ENCODE measurements around the gene KCNK4.
"Not testable (repeated sequence)": the region's sequence is repeated elsewhere in the genome, so short reads cannot be mapped to it uniquely, and the experiment has no call there.

Gene KCNK4

DNA sequence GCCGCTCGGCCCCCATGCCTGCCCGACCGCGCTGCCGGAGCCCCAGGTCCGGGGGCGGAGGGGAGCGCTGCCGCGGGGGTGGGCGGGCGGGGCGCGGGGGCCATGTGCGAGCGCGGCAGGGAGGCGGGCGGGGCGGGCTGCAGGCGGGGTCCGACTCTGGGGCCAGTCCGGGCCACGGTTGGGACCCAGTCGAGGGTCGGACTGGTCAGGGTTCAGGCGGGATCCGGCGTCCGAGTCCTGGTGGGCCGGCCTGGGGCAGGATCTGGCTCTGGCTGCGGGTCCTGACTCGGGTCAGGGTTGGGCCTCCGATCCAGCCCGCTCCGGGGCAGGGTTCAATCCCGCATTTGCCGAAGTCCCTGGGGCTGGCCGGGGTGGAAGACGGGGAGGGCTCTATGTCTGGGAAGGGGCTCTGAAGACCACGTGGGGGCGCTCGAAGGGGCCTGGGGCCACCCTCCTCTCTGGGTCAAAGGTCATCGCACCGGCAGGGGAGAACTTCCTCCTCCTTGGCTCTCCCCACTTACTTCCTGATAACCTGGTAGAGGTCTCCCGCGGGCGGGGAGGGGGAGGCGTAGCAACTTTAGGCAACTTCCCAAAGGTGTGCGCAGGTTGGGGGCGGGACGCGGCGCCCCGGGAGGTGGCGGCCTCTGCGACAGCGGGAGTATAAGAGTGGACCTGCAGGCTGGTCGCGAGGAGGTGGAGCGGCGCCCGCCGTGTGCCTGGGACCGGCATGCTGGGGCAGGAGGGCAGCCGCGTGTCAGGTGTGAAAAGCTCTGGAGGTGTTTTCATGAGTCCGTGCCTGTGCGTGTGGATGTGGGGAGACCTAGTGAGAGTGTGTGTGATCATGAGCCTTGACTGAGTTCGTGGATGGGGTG, 14.8 kb downstream of the KCNK4 start:
- Histone ChIP-seq H3K27me3 (ENCODE audit: control insufficient read depth, low read length) (peaks cover under 1% of the 10 kb centered on the region), H3K79me2 (ENCODE audit: control insufficient read depth, low read length) (peaks cover 47% of the 10 kb centered on the region), H3K9me2 (replicated peaks; ENCODE audit: control insufficient read depth, low read length) (no peaks in the 10 kb centered on the region), H3F3A (ENCODE audit: control insufficient read depth, insufficient read depth) (no peaks in the 10 kb centered on the region; the same call in 1 of the 2 replicates), H3K4me3 (ENCODE audit: low read length) (peak overlapping the region; percentile 99), H3K4me2 (ENCODE audit: low read length) (peak overlapping the region; percentile 87), H3K9me3 (ENCODE audit: control insufficient read depth, insufficient read depth, low read length) (no peaks in the 10 kb centered on the region), H4K20me1 (ENCODE audit: control insufficient read depth, insufficient read depth, low read depth, low read length) (no peaks in the 10 kb centered on the region), H3K4me1 (ENCODE audit: control insufficient read depth, low read length) (peaks cover 29% of the 10 kb centered on the region), H3K27ac (ENCODE audit: low read depth, low read length) (peak overlapping the region; percentile 63), H3K36me3 (ENCODE audit: control insufficient read depth, low read length) (peaks cover 36% of the 10 kb centered on the region)
- TF ChIP-seq, protein P1, sequence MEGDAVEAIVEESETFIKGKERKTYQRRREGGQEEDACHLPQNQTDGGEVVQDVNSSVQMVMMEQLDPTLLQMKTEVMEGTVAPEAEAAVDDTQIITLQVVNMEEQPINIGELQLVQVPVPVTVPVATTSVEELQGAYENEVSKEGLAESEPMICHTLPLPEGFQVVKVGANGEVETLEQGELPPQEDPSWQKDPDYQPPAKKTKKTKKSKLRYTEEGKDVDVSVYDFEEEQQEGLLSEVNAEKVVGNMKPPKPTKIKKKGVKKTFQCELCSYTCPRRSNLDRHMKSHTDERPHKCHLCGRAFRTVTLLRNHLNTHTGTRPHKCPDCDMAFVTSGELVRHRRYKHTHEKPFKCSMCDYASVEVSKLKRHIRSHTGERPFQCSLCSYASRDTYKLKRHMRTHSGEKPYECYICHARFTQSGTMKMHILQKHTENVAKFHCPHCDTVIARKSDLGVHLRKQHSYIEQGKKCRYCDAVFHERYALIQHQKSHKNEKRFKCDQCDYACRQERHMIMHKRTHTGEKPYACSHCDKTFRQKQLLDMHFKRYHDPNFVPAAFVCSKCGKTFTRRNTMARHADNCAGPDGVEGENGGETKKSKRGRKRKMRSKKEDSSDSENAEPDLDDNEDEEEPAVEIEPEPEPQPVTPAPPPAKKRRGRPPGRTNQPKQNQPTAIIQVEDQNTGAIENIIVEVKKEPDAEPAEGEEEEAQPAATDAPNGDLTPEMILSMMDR (IDR thresholded peaks at IDR 0.05; ENCODE audit: low read depth, low read length, poor library complexity, severe bottlenecking): peak; percentile 71
- TF ChIP-seq EZH2phosphoT487 (IDR thresholded peaks at IDR 0.05; ENCODE audit: borderline replicate concordance, low read length): no peak

DNA sequence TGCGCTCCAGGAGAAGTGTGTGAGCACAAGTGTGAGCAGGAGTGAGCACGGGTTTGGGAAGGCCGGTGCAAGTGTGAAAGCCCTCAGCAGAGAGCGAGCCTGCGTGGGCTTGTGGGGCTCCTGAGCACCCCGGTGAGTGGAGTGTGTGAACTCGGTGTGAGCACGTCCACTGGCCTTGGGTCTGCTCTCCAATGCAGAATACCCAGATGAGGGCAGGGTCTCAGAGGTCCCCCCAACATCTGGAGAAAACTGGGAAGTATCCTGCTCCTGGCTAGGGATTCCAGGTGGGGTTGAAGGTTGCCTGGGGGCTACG, 15.4 kb downstream of the KCNK4 start:
- peaks cover 38% of the 10 kb centered on the region for H3K36me3 ChIP-seq (ENCODE audit: control insufficient read depth, low read length)
- no peaks in the 10 kb centered on the region for H3K9me3 ChIP-seq (ENCODE audit: control insufficient read depth, insufficient read depth, low read length)
- no peaks in the 10 kb centered on the region; the same call in 1 of the 2 replicates for H3F3A ChIP-seq (ENCODE audit: control insufficient read depth, insufficient read depth)
- no peak for TF ChIP-seq EZH2phosphoT487 (IDR thresholded peaks at IDR 0.05; ENCODE audit: borderline replicate concordance, low read length)
- TF ChIP-seq, protein P1 (IDR thresholded peaks at IDR 0.05; ENCODE audit: low read depth, low read length, poor library complexity, severe bottlenecking): no peak
- H3K9me2 ChIP-seq (replicated peaks; ENCODE audit: control insufficient read depth, low read length): no peaks in the 10 kb centered on the region
- peak overlapping the region; percentile 99 for H3K4me3 ChIP-seq (ENCODE audit: low read length)
- peak overlapping the region; percentile 87 for H3K4me2 ChIP-seq (ENCODE audit: low read length)
- peak overlapping the region; percentile 63 for H3K27ac ChIP-seq (ENCODE audit: low read depth, low read length)
- no peaks in the 10 kb centered on the region for H4K20me1 ChIP-seq (ENCODE audit: control insufficient read depth, insufficient read depth, low read depth, low read length)
- H3K27me3 ChIP-seq (ENCODE audit: control insufficient read depth, low read length): no peaks in the 10 kb centered on the region
- peaks cover 26% of the 10 kb centered on the region for H3K4me1 ChIP-seq (ENCODE audit: control insufficient read depth, low read length)
- peaks cover 52% of the 10 kb centered on the region for H3K79me2 ChIP-seq (ENCODE audit: control insufficient read depth, low read length)

DNA sequence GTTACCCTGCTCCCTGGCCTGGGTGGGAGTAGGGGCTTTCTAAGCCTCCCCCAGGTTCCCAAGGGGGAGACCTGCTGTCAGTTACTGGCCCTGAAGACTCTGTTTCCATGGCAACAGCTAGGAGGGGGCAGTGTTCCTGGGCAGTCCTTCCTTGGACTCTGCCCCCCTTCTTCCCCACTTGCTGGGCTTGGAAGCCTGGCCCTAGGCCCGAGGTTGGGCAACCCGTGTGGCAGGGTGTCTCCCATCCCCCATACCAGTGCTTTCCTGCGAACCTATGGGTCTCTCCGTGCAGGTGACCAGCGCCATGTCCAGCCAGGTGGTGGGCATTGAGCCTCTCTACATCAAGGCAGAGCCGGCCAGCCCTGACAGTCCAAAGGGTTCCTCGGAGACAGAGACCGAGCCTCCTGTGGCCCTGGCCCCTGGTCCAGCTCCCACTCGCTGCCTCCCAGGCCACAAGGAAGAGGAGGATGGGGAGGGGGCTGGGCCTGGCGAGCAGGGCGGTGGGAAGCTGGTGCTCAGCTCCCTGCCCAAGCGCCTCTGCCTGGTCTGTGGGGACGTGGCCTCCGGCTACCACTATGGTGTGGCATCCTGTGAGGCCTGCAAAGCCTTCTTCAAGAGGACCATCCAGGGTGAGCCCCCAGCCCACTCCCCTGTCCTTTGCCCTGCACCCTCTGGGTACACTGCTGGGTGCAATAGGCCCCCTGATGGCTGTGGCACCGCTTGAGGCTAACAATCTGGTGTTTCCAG, 15.9 kb downstream of the KCNK4 start:
- H3K4me2 ChIP-seq (ENCODE audit: low read length): peak overlapping the region; percentile 87
- H4K20me1 ChIP-seq (ENCODE audit: control insufficient read depth, insufficient read depth, low read depth, low read length): no peaks in the 10 kb centered on the region
- H3K36me3 ChIP-seq (ENCODE audit: control insufficient read depth, low read length): peaks cover 38% of the 10 kb centered on the region
- H3K4me1 ChIP-seq (ENCODE audit: control insufficient read depth, low read length): peaks cover 26% of the 10 kb centered on the region
- H3K9me2 ChIP-seq (replicated peaks; ENCODE audit: control insufficient read depth, low read length): no peaks in the 10 kb centered on the region
- H3K79me2 ChIP-seq (ENCODE audit: control insufficient read depth, low read length): peaks cover 52% of the 10 kb centered on the region
- no peak for TF ChIP-seq EZH2phosphoT487 (IDR thresholded peaks at IDR 0.05; ENCODE audit: borderline replicate concordance, low read length)
- TF ChIP-seq, protein P1 (IDR thresholded peaks at IDR 0.05; ENCODE audit: low read depth, low read length, poor library complexity, severe bottlenecking): no peak
- H3F3A ChIP-seq (ENCODE audit: control insufficient read depth, insufficient read depth): no peaks in the 10 kb centered on the region; the same call in 1 of the 2 replicates
- H3K9me3 ChIP-seq (ENCODE audit: control insufficient read depth, insufficient read depth, low read length): no peaks in the 10 kb centered on the region
- H3K27ac ChIP-seq (ENCODE audit: low read depth, low read length): peak overlapping the region; percentile 63
- peak overlapping the region; percentile 99 for H3K4me3 ChIP-seq (ENCODE audit: low read length)
- H3K27me3 ChIP-seq (ENCODE audit: control insufficient read depth, low read length): no peaks in the 10 kb centered on the region

DNA sequence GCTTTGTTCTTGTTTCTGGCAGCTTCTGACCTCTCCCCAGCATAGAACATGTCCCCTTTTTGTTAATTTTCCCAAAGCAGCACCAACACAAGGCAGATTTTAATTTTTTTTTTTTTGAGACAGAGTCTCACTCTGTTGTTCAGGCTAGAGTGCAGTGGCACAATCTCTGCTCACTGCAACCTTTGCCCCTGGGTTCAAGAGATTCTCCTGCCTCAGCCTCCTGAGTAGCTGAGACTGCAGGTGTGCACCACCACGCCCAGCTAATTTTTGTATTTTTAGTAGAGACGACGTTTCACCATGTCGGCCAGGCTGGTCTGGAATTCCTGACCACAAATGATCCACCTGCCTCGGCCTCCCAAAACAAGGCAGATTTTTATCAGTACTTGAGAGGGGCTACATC, 16.7 kb downstream of the KCNK4 start:
- Histone ChIP-seq H3K79me2 (ENCODE audit: control insufficient read depth, low read length) (peaks cover 56% of the 10 kb centered on the region), H3K4me1 (ENCODE audit: control insufficient read depth, low read length) (peaks cover 26% of the 10 kb centered on the region), H3K4me2 (ENCODE audit: low read length) (peak overlapping the region; percentile 87; the same call in 1 of the 2 replicates), H3K36me3 (ENCODE audit: control insufficient read depth, low read length) (peaks cover 44% of the 10 kb centered on the region)
- H3K4me3 ChIP-seq (ENCODE audit: low read length); H3K27me3 ChIP-seq (ENCODE audit: control insufficient read depth, low read length); H4K20me1 ChIP-seq (ENCODE audit: control insufficient read depth, insufficient read depth, low read depth, low read length); H3K9me2 ChIP-seq (replicated peaks; ENCODE audit: control insufficient read depth, low read length); H3K27ac ChIP-seq (ENCODE audit: low read depth, low read length); H3K9me3 ChIP-seq (ENCODE audit: control insufficient read depth, insufficient read depth, low read length); H3F3A ChIP-seq (ENCODE audit: control insufficient read depth, insufficient read depth): not testable (repeated sequence)
